GM21717 (cell line): ENCODE measurements around the gene CCDC89.
A peak's percentile ranks its signal among the peaks of the same experiment; 100 is the strongest.

ENCODE experiments used
- ATAC-seq: cut with Tn5 transposase; IDR thresholded peaks from one replicate; pipeline ENCODE4 v1.9.1; 2021; ENCODE audit warnings: mild to moderate bottlenecking, moderate library complexity; ENCODE audit not compliant: unreplicated experiment

The CCDC89 gene

GRCh38 chr11:85685820-85686459 lies at the start of gene CCDC89:
CCDC89 (minus strand) TSS chr11:85686195; CDS start chr11:85686130, 65 bp downstream.
- no peak for ATAC-seq

- ATAC-seq: no peak
These were observed 47.0 kb upstream of the CCDC89 start for GRCh38 chr11:85732965-85733364.

GRCh38 chr11:85726381-85726780 lies 40.4 kb upstream of the CCDC89 start:
- ATAC-seq: no peak

- no peak for ATAC-seq
These were observed 39.7 kb upstream of the CCDC89 start for GRCh38 chr11:85725510-85726258.

GRCh38 chr11:85724748-85725465 lies 38.9 kb upstream of the CCDC89 start:
- no peak for ATAC-seq

GRCh38 chr11:85723088-85723487 lies 37.1 kb upstream of the CCDC89 start:
- ATAC-seq: no peak

- ATAC-seq: no peak
These were observed 35.2 kb upstream of the CCDC89 start for GRCh38 chr11:85721191-85721590.

- ATAC-seq: no peak
These were observed 33.2 kb upstream of the CCDC89 start for GRCh38 chr11:85718991-85719807.

GRCh38 chr11:85718126-85718943 lies 32.3 kb upstream of the CCDC89 start:
- no peak for ATAC-seq

GRCh38 chr11:85717429-85717828 lies 31.4 kb upstream of the CCDC89 start:
- ATAC-seq: no peak

GRCh38 chr11:85712953-85713352 lies 27.0 kb upstream of the CCDC89 start:
- ATAC-seq: no peak

GRCh38 chr11:85710917-85711316 lies 24.9 kb upstream of the CCDC89 start:
- no peak for ATAC-seq

- ATAC-seq: no peak
These were observed 24.1 kb upstream of the CCDC89 start for GRCh38 chr11:85709941-85710702.

GRCh38 chr11:85705800-85706199 lies 19.8 kb upstream of the CCDC89 start:
- no peak for ATAC-seq

GRCh38 chr11:85704967-85705366 lies 19.0 kb upstream of the CCDC89 start:
- ATAC-seq: no peak

- peak; percentile 88 for ATAC-seq
These were observed 14.2 kb upstream of the CCDC89 start for GRCh38 chr11:85699957-85700741.

- no peak for ATAC-seq
These were observed 12.2 kb upstream of the CCDC89 start for GRCh38 chr11:85698195-85698594.

- peak; percentile 47 for ATAC-seq
These were observed 11.8 kb upstream of the CCDC89 start for GRCh38 chr11:85697747-85698146.

- ATAC-seq: no peak
These were observed 9.6 kb upstream of the CCDC89 start for GRCh38 chr11:85695546-85695945.
